WERI-Rb-1 (cell line): ENCODE data around the gene SLC12A2.

ENCODE experiments used
- DNase-seq: peaks from one replicate; pipeline ENCODE4 v3.0.0-alpha.2; 2020
- H3K27ac ChIP-seq: fragments of 250-450 bp; sonication (Bioruptor Pico); 2 replicates; pipeline ENCODE4 v1.5.1; 2020; ENCODE audit warnings: mild to moderate bottlenecking, moderate library complexity
- H3K27me3 ChIP-seq: fragments of 250-450 bp; sonication (Bioruptor Pico); 2 replicates; pipeline ENCODE4 v1.5.1; 2021; ENCODE audit warnings: mild to moderate bottlenecking, low read depth, moderate library complexity; ENCODE audit not compliant: insufficient read depth, severe bottlenecking
- H3K36me3 ChIP-seq: fragments of 250-450 bp; sonication (Bioruptor Pico); 2 replicates; pipeline ENCODE4 v1.5.1; 2020; ENCODE audit warnings: mild to moderate bottlenecking, moderate library complexity
- H3K4me3 ChIP-seq: 2 replicates; pipeline ENCODE4 v1.5.1; 2011; ENCODE audit warnings: low read depth, mild to moderate bottlenecking, control low read depth, low read length
- H3K9me3 ChIP-seq: fragments of 250-450 bp; sonication (Bioruptor Pico); 2 replicates; pipeline ENCODE4 v1.5.1; 2021; ENCODE audit warnings: mild to moderate bottlenecking, moderate library complexity; ENCODE audit not compliant: severe bottlenecking
- CTCF ChIP-seq: IDR thresholded peaks from 2 replicates; pipeline ENCODE4 v1.5.1; 2011; ENCODE audit warnings: low read depth, mild to moderate bottlenecking, control low read depth, inconsistent platforms, low read length

Gene SLC12A2

GRCh38 chr5:128132499-128132898 is 48.9 kb downstream of the SLC12A2 start:
- TF ChIP-seq CTCF, result no peak
- Histone ChIP-seq H3K4me3 (no peak overlapping the region), H3K27me3 (no peaks in the 10 kb centered on the region), H3K36me3 (no peaks in the 10 kb centered on the region), H3K27ac (no peak overlapping the region), H3K9me3 (no peaks in the 10 kb centered on the region)
- no peak for DNase-seq

GRCh38 chr5:128135286-128135685 is 51.7 kb downstream of the SLC12A2 start:
- no peaks in the 10 kb centered on the region for H3K36me3 ChIP-seq
- no peak for DNase-seq
- H3K27ac ChIP-seq, result no peak overlapping the region
- TF ChIP-seq CTCF, result no peak
- H3K9me3 ChIP-seq, result no peaks in the 10 kb centered on the region
- no peak overlapping the region for H3K4me3 ChIP-seq
- H3K27me3 ChIP-seq, result no peaks in the 10 kb centered on the region

GRCh38 chr5:128143911-128144310 is 60.3 kb downstream of the SLC12A2 start:
- TF ChIP-seq CTCF, result no peak
- H3K27me3 ChIP-seq, result no peaks in the 10 kb centered on the region
- H3K9me3 ChIP-seq, result no peaks in the 10 kb centered on the region
- no peak overlapping the region for H3K27ac ChIP-seq
- H3K4me3 ChIP-seq, result no peak overlapping the region
- no peak for DNase-seq
- H3K36me3 ChIP-seq, result peaks cover 3% of the 10 kb centered on the region; the same call in 1 of the 2 replicates

GRCh38 chr5:128144491-128144890 is 60.9 kb downstream of the SLC12A2 start:
- no peak for TF ChIP-seq CTCF
- Histone ChIP-seq H3K27me3 (no peaks in the 10 kb centered on the region), H3K9me3 (no peaks in the 10 kb centered on the region), H3K36me3 (peaks cover 3% of the 10 kb centered on the region; the same call in 1 of the 2 replicates), H3K27ac (no peak overlapping the region), H3K4me3 (no peak overlapping the region)
- DNase-seq, result no peak

- H3K27me3 ChIP-seq, result no peaks in the 10 kb centered on the region
- H3K27ac ChIP-seq, result no peak overlapping the region
- no peaks in the 10 kb centered on the region for H3K9me3 ChIP-seq
- no peak for TF ChIP-seq CTCF
- peaks cover 3% of the 10 kb centered on the region; the same call in 1 of the 2 replicates for H3K36me3 ChIP-seq
- no peak for DNase-seq
- H3K4me3 ChIP-seq, result no peak overlapping the region
Observed at GRCh38 chr5:128146671-128147070, 63.1 kb downstream of the SLC12A2 start.

- no peaks in the 10 kb centered on the region for H3K27me3 ChIP-seq
- no peaks in the 10 kb centered on the region for H3K9me3 ChIP-seq
- DNase-seq, result no peak
- no peak overlapping the region for H3K4me3 ChIP-seq
- H3K36me3 ChIP-seq, result 0 out of 2 replicates have a peak, but pooled peaks cover 2% of the 10 kb centered on the region
- no peak overlapping the region for H3K27ac ChIP-seq
- no peak for TF ChIP-seq CTCF
Observed at GRCh38 chr5:128154943-128155342, 71.4 kb downstream of the SLC12A2 start.
